GM13977 (cell line): ENCODE measurements around the gene PRSS2.

Experiments
- DNase-seq: peaks from one replicate; pipeline ENCODE4 v3.0.0; 2012; ENCODE audit warnings: low spot score
- CTCF ChIP-seq: IDR thresholded peaks from 2 replicates; pipeline ENCODE4 v1.5.1; 2012; ENCODE audit warnings: mild to moderate bottlenecking, control low read depth; ENCODE audit not compliant: insufficient read depth; ENCODE audit errors: extremely low read depth, missing control alignments
- in situ Hi-C: fragments of 300-500 bp; cut with MboI; formaldehyde crosslinking; loops from one replicate; pipeline ENCODE4 v1.12.0; 2022; ENCODE audit warnings: low sequenced_read_pairs, low pct_unique_long_range_greater_than_20kb, mixed read lengths, inconsistent platforms; ENCODE audit not compliant: unreplicated experiment

PRSS2 gene

GRCh38 chr7:142788303-142789289, 17.8 kb downstream of the PRSS2 start:
- in situ Hi-C loops = loop anchor here (10.0 kb wide), 1 partner anchor 154 kb away; no protein-coding TSS in a partner anchor

GRCh38 chr7:142789441-142789840, 18.7 kb downstream of the PRSS2 start:
- DNase-seq = no peak
- no peak for TF ChIP-seq CTCF
- in situ Hi-C loops = loop anchor here (10.0 kb wide), 1 partner anchor 155 kb away; no protein-coding TSS in a partner anchor

More at GRCh38 chr7:142788303-142789289, 17.8 kb downstream of the PRSS2 start:
- DNase-seq = no peak
- TF ChIP-seq CTCF = no peak

- TF ChIP-seq CTCF = no peak
- in situ Hi-C loops = no loop called here
- DNase-seq = no peak
Measured at GRCh38 chr7:142790056-142790455, 19.3 kb downstream of the PRSS2 start.

GRCh38 chr7:142790555-142790954, 19.8 kb downstream of the PRSS2 start:
- DNase-seq = no peak
- in situ Hi-C loops = no loop called here
- TF ChIP-seq CTCF = no peak

GRCh38 chr7:142791502-142791901, 20.7 kb downstream of the PRSS2 start:
- DNase-seq = no peak
- TF ChIP-seq CTCF = no peak
- in situ Hi-C loops = no loop called here

GRCh38 chr7:142792129-142792528, 21.4 kb downstream of the PRSS2 start:
- in situ Hi-C loops = no loop called here
- no peak for DNase-seq
- TF ChIP-seq CTCF = no peak
